Measurements from ENCODE around the gene TMPRSS11A. TPM values are rescaled to one million over a fixed set of nuclear protein-coding genes. Genes with fewer than 3 reads are reported as not detected.

Gene TMPRSS11A
- total and polyA plus RNA-seq, 12 donors, result 0.03 TPM; not detected in 11

DNA sequence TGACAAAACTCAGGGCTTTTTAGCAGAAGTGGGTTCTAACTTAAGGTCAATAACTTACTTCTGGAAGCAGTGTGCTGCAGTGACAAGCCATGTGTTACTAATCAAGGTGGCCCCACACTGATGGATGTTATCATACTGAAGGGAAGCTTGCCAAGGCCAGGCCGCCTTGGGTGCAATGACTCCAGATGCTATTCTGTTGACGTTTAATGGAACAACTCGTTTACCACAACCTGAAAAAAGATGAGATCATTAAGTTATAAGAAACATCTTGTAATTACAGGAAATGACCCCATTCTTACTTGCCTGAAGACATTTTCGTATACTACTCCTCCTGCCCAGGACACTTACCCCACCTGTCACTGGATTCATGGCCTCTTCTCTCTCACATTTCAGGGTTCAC lies 40.6 kb downstream of the TMPRSS11A start:
- H3K27me3 ChIP-seq, result no peaks in the 10 kb centered on the region
- H3K9me3 ChIP-seq (replicated peaks in 1 of 3), result no peaks in the 10 kb centered on the region
- no peaks in the 10 kb centered on the region for H3K36me3 ChIP-seq (replicated peaks in 1 of 2)
- DNase-seq, result peak in 1 of 7 donors; percentile 66
- intact Hi-C loops (cut with DNase I), result no loop called here
- H3K4me1 ChIP-seq (replicated peaks in 1 of 2), result no peaks in the 10 kb centered on the region
- 44 to 64% (median 53%) methylated on average over 4 of the region's 4 CpGs for WGBS, 4 donors
- no peak overlapping the region for H3K4me3 ChIP-seq
- no peak overlapping the region for H3K27ac ChIP-seq
- TF ChIP-seq CTCF (IDR thresholded peaks at IDR 0.05), result no peak
- TF ChIP-seq POLR2A (IDR thresholded peaks at IDR 0.05), result no peak

GRCh38 chr4:67918428-67918827 lies 44.9 kb downstream of the TMPRSS11A start:
- H3K9me3 ChIP-seq (replicated peaks in 1 of 3), result no peaks in the 10 kb centered on the region
- no peak for DNase-seq
- intact Hi-C loops (cut with DNase I), result no loop called here

GRCh38 chr4:67915400-67915966 lies 47.8 kb downstream of the TMPRSS11A start:
- H3K4me3 ChIP-seq, result no peak overlapping the region
- intact Hi-C loops (cut with DNase I), result no loop called here
- WGBS, 4 donors, result 64 to 72% (median 66%) methylated on average over 5 of the region's 5 CpGs

More at GRCh38 chr4:67918428-67918827, 44.9 kb downstream of the TMPRSS11A start:
- H3K4me3 ChIP-seq, result no peak overlapping the region
- H3K4me1 ChIP-seq (replicated peaks in 1 of 2), result no peaks in the 10 kb centered on the region
- no peaks in the 10 kb centered on the region for H3K27me3 ChIP-seq
- H3K36me3 ChIP-seq (replicated peaks in 1 of 2), result no peaks in the 10 kb centered on the region
- TF ChIP-seq POLR2A (IDR thresholded peaks at IDR 0.05) (no peak), CTCF (IDR thresholded peaks at IDR 0.05) (peak in 1 of 6 experiments; percentile 13)
- H3K27ac ChIP-seq, result no peak overlapping the region

GRCh38 chr4:67912080-67912479 lies 51.2 kb downstream of the TMPRSS11A start:
- Histone ChIP-seq H3K9me3 (replicated peaks in 1 of 3) (no peaks in the 10 kb centered on the region), H3K4me3 (no peak overlapping the region), H3K36me3 (replicated peaks in 1 of 2) (no peaks in the 10 kb centered on the region), H3K4me1 (replicated peaks in 1 of 2) (no peaks in the 10 kb centered on the region), H3K27ac (no peak overlapping the region), H3K27me3 (no peaks in the 10 kb centered on the region)
- intact Hi-C loops (cut with DNase I), result no loop called here
- no peak for DNase-seq
- 81 to 85% (median 81%) methylated on average over 2 of the region's 2 CpGs for WGBS, 4 donors
- no peak for TF ChIP-seq CTCF (IDR thresholded peaks at IDR 0.05)
- no peak for TF ChIP-seq POLR2A (IDR thresholded peaks at IDR 0.05)

More at GRCh38 chr4:67915400-67915966, 47.8 kb downstream of the TMPRSS11A start:
- Histone ChIP-seq H3K4me1 (replicated peaks in 1 of 2) (no peaks in the 10 kb centered on the region), H3K36me3 (replicated peaks in 1 of 2) (no peaks in the 10 kb centered on the region), H3K27ac (no peak overlapping the region), H3K9me3 (replicated peaks in 1 of 3) (no peaks in the 10 kb centered on the region), H3K27me3 (no peaks in the 10 kb centered on the region)
- no peak for DNase-seq
- no peak for TF ChIP-seq POLR2A (IDR thresholded peaks at IDR 0.05)
- no peak for TF ChIP-seq CTCF (IDR thresholded peaks at IDR 0.05)

Measured in adrenal gland (tissue), 12 donors.